MM.1S (cell line): ENCODE data around the gene CIPC.

Experiments
- DNase-seq: peaks from one replicate; pipeline ENCODE4 v3.0.0-alpha.2; 2015
- H2AFZ ChIP-seq: fragments of 300-600 bp; sonication (generic); 2 replicates; pipeline ENCODE4 v1.6.0; 2016; ENCODE audit warnings: antibody characterized with exemption, low read length
- H3F3A ChIP-seq: fragments of 300-600 bp; sonication (generic); 2 replicates; pipeline ENCODE4 v1.6.1; 2016; ENCODE audit warnings: mild to moderate bottlenecking, antibody characterized with exemption, low read length, moderate library complexity, mixed read lengths; ENCODE audit not compliant: insufficient read depth
- H3K27ac ChIP-seq: fragments of 300-600 bp; sonication (generic); 2 replicates; pipeline ENCODE4 v1.5.1; 2016; ENCODE audit warnings: mild to moderate bottlenecking, low read length
- H3K27me3 ChIP-seq: fragments of 300-600 bp; sonication (generic); replicated peaks from 2 replicates; pipeline ENCODE4 v1.6.0; 2016; ENCODE audit warnings: low read length; ENCODE audit not compliant: insufficient read depth
- H3K36me3 ChIP-seq: fragments of 300-600 bp; sonication (generic); replicated peaks from 2 replicates; pipeline ENCODE4 v1.6.1; 2016; ENCODE audit warnings: mild to moderate bottlenecking, low read length, mixed read lengths; ENCODE audit not compliant: insufficient read depth
- H3K4me1 ChIP-seq: fragments of 300-600 bp; sonication (generic); 2 replicates; pipeline ENCODE4 v1.6.1; 2016; ENCODE audit warnings: low read length, mixed read lengths
- H3K4me2 ChIP-seq: fragments of 300-600 bp; sonication (generic); 2 replicates; pipeline ENCODE4 v1.6.0; 2016; ENCODE audit warnings: low read depth, low read length
- H3K4me3 ChIP-seq: fragments of 300-600 bp; sonication (generic); 2 replicates; pipeline ENCODE4 v1.5.1; 2016; ENCODE audit warnings: low read length, mixed read lengths
- H3K79me2 ChIP-seq: fragments of 300-600 bp; sonication (generic); 2 replicates; pipeline ENCODE4 v1.6.1; 2016; ENCODE audit warnings: mixed run types, low read length, mixed read lengths
- H3K9ac ChIP-seq: fragments of 300-600 bp; sonication (generic); 2 replicates; pipeline ENCODE4 v1.6.1; 2016; ENCODE audit warnings: low read length, mixed read lengths
- H3K9me2 ChIP-seq: fragments of 300-600 bp; sonication (generic); replicated peaks from 2 replicates; pipeline ENCODE4 v1.6.1; 2016; ENCODE audit warnings: mild to moderate bottlenecking, low read length, mixed read lengths; ENCODE audit not compliant: insufficient read depth
- H3K9me3 ChIP-seq: fragments of 300-600 bp; sonication (generic); replicated peaks from 2 replicates; pipeline ENCODE4 v1.6.1; 2016; ENCODE audit warnings: mild to moderate bottlenecking, low read length, mixed read lengths; ENCODE audit not compliant: insufficient read depth
- H4K20me1 ChIP-seq: fragments of 300-600 bp; sonication (generic); 2 replicates; pipeline ENCODE4 v1.6.1; 2016; ENCODE audit warnings: mild to moderate bottlenecking, low read length, moderate library complexity, mixed read lengths; ENCODE audit not compliant: insufficient read depth
- EZH2 ChIP-seq: fragments of 300-600 bp; sonication (generic); optimal IDR thresholded peaks from 2 replicates; pipeline ENCODE3; 2017; ENCODE audit warnings: low read depth, mild to moderate bottlenecking, antibody characterized with exemption, low read length, mixed read lengths
- EZH2phosphoT487 ChIP-seq: fragments of 300-600 bp; sonication (generic); IDR thresholded peaks from 2 replicates; pipeline ENCODE4 v1.6.1; 2018; ENCODE audit warnings: antibody characterized with exemption, low read length
- TF ChIP-seq, protein P1 (sequence below): fragments of 300-600 bp; sonication (generic); IDR thresholded peaks from 2 replicates; pipeline ENCODE4 v1.5.1; 2016; ENCODE audit warnings: antibody characterized with exemption, low read length, mixed read lengths

Gene CIPC

DNA sequence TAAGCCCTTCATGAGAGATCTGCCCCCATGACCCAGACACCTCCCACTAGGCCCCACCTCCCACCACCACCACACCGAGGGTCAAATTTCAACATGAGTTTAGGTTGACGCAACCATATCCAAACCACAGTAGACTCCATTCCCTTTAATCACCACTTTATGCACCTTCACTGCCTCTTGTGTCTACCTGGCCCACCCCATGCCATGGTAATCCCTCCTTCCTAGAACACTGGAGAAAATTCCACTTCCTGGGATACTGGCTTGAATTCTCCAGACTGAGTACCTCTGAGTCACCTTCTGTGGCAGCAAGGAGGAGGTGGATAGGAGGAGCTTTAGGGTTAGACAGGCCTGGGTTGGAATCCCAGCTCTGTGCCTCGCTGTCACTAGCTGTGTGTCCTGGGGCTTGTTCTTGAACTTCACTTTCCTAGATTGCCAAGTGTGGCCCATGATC is 26.1 kb upstream of the CIPC start:
- Histone ChIP-seq H2AFZ (no peak overlapping the region), H3K79me2 (no peaks in the 10 kb centered on the region), H3K4me1 (no peaks in the 10 kb centered on the region), H3K27ac (no peak overlapping the region), H3K9me3 (no peaks in the 10 kb centered on the region), H3F3A (no peaks in the 10 kb centered on the region), H3K9me2 (no peaks in the 10 kb centered on the region), H3K9ac (no peak overlapping the region), H3K36me3 (no peaks in the 10 kb centered on the region), H3K4me2 (no peak overlapping the region), H3K4me3 (no peak overlapping the region), H3K27me3 (no peaks in the 10 kb centered on the region), H4K20me1 (no peaks in the 10 kb centered on the region)
- TF ChIP-seq, protein P1, sequence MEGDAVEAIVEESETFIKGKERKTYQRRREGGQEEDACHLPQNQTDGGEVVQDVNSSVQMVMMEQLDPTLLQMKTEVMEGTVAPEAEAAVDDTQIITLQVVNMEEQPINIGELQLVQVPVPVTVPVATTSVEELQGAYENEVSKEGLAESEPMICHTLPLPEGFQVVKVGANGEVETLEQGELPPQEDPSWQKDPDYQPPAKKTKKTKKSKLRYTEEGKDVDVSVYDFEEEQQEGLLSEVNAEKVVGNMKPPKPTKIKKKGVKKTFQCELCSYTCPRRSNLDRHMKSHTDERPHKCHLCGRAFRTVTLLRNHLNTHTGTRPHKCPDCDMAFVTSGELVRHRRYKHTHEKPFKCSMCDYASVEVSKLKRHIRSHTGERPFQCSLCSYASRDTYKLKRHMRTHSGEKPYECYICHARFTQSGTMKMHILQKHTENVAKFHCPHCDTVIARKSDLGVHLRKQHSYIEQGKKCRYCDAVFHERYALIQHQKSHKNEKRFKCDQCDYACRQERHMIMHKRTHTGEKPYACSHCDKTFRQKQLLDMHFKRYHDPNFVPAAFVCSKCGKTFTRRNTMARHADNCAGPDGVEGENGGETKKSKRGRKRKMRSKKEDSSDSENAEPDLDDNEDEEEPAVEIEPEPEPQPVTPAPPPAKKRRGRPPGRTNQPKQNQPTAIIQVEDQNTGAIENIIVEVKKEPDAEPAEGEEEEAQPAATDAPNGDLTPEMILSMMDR: no peak
- TF ChIP-seq EZH2 (no peak), EZH2phosphoT487 (no peak)
- no peak for DNase-seq

DNA sequence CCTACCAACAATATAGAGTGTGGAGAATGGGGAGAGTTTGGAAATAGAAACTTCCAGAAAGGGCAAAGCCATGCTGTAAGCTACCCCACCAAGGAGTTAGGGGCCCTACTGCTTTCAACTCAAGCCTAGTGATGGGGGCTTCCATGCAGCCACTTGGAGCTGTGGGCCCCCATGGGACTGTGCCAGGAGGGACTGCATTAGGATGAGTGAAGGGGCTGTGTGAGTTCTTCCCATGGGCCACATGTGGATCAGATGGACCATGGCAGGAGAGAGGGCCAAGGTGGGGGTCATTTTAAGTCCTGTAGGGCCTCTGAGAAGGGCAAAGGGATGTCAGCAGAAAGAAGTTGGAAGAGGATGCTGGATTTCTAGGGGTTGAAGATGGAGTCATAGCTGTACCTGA is 23.1 kb upstream of the CIPC start:
- Histone ChIP-seq H3K36me3 (no peaks in the 10 kb centered on the region), H3K4me3 (no peak overlapping the region), H3K9me3 (no peaks in the 10 kb centered on the region), H2AFZ (no peak overlapping the region), H3K27ac (no peak overlapping the region), H3K9me2 (no peaks in the 10 kb centered on the region), H3K9ac (no peak overlapping the region), H3K4me2 (no peak overlapping the region), H3K27me3 (no peaks in the 10 kb centered on the region), H3F3A (no peaks in the 10 kb centered on the region), H4K20me1 (no peaks in the 10 kb centered on the region), H3K79me2 (no peaks in the 10 kb centered on the region), H3K4me1 (no peaks in the 10 kb centered on the region)
- no peak for DNase-seq
- no peak for TF ChIP-seq EZH2phosphoT487
- TF ChIP-seq, protein P1: no peak
- no peak for TF ChIP-seq EZH2

DNA sequence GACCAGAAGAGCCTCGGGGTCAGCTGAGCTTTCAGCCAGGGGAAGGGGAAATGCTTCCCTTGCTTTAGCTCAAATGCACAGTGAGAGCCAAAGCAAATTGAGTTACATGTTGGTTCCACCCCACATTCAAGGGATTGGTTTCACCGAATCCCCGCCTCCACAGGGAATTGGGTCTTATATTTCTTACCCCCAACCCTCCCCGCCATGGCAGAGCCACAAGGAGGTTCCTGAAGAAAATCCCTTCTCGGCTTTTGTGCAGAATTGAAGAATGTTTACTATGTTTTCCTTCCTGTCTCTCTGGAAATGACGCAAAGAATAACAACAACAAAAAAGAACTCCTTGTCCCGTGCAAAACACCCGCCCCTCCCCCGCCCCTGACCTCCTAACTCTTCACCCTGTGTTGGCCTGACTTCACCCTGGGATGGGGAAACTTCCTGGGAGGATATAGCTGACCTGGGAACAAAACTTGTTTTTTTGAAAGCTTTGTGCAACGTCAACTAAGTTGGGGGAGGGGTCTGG is 21.9 kb upstream of the CIPC start:
- no peak for DNase-seq
- Histone ChIP-seq H2AFZ (no peak overlapping the region), H3F3A (no peaks in the 10 kb centered on the region), H3K4me1 (no peaks in the 10 kb centered on the region), H3K9me2 (no peaks in the 10 kb centered on the region), H3K9me3 (no peaks in the 10 kb centered on the region), H3K27me3 (no peaks in the 10 kb centered on the region), H3K4me3 (no peak overlapping the region), H3K79me2 (no peaks in the 10 kb centered on the region), H3K4me2 (no peak overlapping the region), H4K20me1 (no peaks in the 10 kb centered on the region), H3K36me3 (no peaks in the 10 kb centered on the region), H3K27ac (no peak overlapping the region), H3K9ac (no peak overlapping the region)
- TF ChIP-seq EZH2phosphoT487 (no peak), EZH2 (no peak)
- TF ChIP-seq, protein P1: no peak
